Right renal cortex interstitium (tissue), 3 donors: ENCODE measurements around the gene AGK. TPM values are rescaled to one million over a fixed set of nuclear protein-coding genes. Genes with fewer than 3 reads are reported as not detected.
A peak's percentile ranks its signal among the peaks of the same experiment; 100 is the strongest.

ENCODE experiments used
- DNase-seq, 3 donors: peaks; one replicate each; pipeline ENCODE4 v3.0.0-alpha.2; 2013; ENCODE audit warnings: low read depth in 3 of 3, low spot score in 2 of 3
- polyA plus RNA-seq, 3 donors: library from polyadenylated mRNA; unstranded; fragments of 120-200 nt; gene quantifications; one replicate each; pipeline ENCODE4 v1.2.1, GENCODE V29; 2013; ENCODE audit not compliant: insufficient read length in 3 of 3

The AGK gene
- polyA plus RNA-seq: 10 to 100 TPM; 35.9 to 41.3 (median 38.8) TPM

GRCh38 chr7:141551094-141551781 lies at the start of gene AGK:
TSS of gene AGK (plus strand) at chr7:141551410. CDS start at chr7:141555467, 4,057 bp downstream.
- peak in 2 of 3 donors; percentile 58 to 66 for DNase-seq

DNA sequence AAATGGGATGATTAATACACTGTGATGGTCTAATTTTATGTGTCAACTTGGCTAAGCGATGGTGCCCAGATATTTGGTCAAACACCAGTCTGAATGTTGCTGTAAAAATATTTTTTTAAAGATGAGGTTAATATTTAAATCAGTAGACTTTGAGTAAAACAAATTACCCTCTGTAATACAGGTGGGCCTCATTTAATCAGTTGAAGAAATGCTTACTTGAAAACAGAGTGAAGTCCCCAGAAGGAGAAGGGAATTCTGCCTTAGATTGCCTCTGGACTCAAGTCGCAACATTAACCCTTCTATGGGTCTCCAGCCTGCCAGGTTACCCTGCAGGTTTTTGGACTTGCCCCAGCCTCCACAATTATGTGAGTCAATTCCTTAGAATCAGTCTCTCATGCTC lies 49.8 kb upstream of the AGK start:
- DNase-seq: no peak

DNA sequence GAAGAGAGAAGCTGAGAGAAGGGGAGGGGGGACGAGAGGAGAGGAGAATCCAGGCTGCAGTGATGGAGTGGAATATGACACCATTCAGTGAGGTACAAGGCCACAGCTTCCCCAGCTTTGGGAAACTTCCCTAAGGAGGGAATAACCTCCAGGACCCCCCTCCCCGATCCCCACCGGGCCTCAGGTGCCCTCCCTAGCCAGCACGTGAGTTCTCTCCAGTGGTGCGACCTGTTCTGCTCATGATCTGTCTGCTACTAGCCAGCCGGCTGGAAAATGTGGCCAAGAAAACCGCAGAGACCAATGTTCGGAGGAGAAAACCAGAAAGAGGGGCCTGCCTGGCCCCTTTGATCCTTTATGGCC lies 39.9 kb upstream of the AGK start:
- DNase-seq: peak in 1 of 3 donors; percentile 7

GRCh38 chr7:141511676-141512396 lies 39.4 kb upstream of the AGK start:
- DNase-seq: peak in 1 of 3 donors; percentile 19

- no peak for DNase-seq
Observed at GRCh38 chr7:141512597-141512996, 38.6 kb upstream of the AGK start.

DNA sequence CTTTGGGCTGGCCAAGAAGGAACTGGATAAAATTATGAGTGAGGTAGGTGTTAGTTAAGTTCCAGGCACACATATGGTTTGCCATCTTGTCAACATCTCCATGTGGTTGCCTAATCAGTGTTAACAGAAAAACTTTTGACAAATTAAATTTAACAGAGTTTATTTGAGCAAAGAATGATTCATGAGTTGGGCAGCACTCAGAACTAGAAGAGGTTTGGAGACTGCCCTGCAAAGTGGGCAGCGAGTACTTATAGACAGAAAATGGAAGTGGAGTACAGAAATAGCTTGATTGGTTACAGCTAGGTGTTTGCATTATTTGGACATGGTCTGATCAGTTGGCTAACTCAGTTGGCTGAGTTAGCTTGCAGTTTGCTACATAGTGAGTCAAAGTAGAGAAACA lies 37.5 kb upstream of the AGK start:
- DNase-seq: no peak

GRCh38 chr7:141515941-141516340 lies 35.3 kb upstream of the AGK start:
- no peak for DNase-seq

DNA sequence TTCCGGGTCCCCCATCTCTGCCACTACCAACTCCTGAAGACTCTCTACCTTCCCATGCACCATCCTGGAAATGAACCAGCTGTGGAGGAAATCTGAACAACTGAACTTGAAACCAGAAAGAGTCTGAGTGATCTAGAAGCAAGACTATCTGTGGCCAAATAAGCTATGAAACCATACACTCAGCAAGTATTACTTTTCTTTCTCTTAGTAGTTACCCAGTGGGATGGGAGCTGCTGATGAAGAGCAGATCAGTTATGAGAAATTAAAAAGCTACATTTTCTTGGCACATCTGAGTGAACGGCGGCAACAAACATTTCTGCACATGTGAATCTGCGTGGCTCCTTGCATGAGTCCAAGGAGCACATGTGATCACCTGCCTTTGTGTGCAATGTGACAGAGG lies 31.6 kb upstream of the AGK start:
- no peak for DNase-seq

- DNase-seq: no peak
Observed at GRCh38 chr7:141522657-141523342, 28.4 kb upstream of the AGK start.

GRCh38 chr7:141525973-141526514 lies 25.2 kb upstream of the AGK start:
- DNase-seq: no peak

DNA sequence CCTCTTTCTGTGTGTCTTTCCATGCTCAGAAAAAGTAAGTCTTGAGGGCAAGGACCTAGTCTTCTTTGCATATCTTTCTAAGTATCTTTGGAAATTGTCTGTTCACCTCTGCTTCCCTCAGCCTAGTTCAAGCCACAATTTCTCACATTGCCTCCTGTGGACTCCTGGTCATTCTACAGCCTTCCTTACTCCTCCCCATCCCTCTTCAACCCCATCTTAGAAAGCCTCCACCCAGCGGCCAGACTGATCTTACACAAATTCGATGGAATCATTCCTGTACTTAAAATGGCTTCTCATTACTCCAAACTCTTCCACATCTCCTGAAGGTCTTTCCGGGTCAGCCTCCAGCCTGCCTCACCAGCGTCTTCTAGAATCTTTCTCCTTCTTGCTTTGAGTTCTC lies 24.1 kb upstream of the AGK start:
- no peak for DNase-seq

GRCh38 chr7:141528399-141528798 lies 22.8 kb upstream of the AGK start:
- no peak for DNase-seq

- peak in 2 of 3 donors; percentile 40 to 78 for DNase-seq
Observed at GRCh38 chr7:141533149-141533949, 17.9 kb upstream of the AGK start.

DNA sequence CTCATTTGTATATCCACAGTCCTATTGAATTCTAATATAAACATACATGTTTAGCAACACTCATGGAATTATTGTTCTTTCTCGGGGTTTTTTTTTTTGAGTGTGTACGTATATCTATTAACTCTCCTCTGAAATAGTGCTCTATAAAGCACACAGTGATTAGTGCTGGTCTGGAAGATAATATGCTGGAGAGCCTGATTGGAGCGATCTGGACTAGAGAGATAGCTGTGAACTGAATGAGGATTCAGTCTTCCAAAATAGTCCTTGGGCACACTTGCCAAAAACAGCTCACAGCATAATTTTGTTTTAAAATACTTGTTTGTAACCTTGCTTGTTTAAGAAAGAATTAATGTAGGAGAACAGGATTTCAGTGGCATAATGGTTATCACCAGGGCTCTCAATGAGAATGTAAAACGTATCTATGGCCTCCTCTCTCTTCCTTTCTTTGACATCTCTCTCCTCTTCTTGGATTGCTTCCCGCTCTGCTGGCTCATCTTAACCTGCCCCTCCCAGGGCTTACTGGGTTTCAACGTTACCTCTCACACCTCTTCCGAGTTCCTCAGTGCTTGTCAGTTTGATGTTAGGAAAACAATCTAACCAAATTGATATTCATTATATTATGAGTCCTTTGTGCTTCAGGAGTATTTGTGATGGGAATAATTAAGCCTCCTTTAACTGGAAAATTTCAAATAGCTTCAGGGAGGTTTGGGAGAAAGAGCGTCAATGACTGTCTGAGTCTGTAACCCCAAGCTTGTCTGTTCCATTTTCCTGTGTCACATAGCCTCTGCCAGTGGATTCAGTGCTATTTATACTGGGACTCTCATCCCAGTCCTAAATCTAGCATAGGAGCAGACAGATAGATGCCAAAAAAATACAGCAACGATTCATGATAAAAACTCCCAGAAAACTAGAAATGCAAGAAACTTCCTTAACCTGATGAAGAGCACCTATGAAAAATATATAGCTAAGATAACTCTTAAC lies 16.2 kb upstream of the AGK start:
- no peak for DNase-seq

DNA sequence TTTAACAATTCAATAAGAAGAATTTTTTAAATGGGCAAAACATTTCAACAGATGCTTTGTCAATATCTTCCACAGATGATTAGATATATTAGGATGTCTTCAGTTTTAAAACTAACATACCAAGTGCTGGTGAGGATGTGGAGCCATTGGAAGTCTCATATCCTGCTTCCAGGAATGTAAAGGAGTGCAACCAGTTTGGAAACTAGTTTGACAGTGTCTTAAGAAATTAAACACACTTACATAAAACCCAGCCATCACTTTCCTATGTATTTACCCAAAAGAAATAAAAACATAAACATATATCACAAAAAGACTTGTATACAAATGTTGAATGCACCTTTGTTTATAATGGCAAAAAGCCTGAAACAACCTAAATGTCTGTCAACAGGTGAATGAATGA lies 13.3 kb upstream of the AGK start:
- DNase-seq: no peak

DNA sequence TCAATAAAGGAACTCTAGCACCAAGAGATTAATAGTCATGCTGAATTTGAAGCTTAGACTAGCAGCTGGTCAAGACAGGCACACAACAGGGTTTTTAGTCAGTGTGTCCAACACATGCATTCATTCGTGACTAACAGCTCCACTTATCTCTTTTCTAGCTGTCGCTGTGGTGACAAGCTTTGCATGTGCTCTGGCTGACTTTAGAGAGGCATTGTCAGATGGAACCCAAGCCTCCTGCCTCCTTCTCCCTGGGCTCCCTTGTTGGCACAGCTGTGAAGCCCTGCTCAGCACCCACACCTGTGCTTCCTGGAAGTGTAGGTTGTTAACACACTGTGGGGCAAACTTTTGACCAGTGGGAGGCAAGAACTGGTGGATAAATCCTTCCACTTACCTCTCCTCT lies 9.8 kb upstream of the AGK start:
- DNase-seq: no peak

DNA sequence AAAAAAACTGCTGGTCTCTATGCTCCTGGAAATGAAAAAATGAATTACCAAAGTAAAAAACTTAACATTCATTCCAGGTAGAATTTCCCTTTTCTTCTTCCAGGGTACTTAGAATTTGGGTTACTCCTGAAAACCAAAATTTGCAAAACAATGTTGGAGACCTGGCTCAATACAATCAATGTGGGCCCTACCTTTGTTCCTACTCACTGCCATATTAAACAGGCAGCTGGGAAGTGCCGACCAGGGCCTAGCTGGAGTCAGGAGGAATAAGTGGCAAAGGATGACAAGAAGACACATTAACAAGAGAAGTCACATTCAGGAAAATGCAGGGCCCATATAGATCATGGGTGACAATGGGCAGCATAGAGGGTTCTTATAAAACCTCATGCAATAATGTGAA lies 6.4 kb upstream of the AGK start:
- DNase-seq: no peak

GRCh38 chr7:141549582-141549981 lies 1.6 kb upstream of the AGK start:
- no peak for DNase-seq

GRCh38 chr7:141550386-141551093 lies 670 bp upstream of the AGK start:
- peak in 2 of 3 donors; percentile 12 to 39 for DNase-seq
